A549 (cell line): ENCODE data around the gene FAM50B. TPM values are rescaled to one million over a fixed set of nuclear protein-coding genes. Genes with fewer than 3 reads are reported as not detected.

Source experiments
- ATAC-seq, 2 experiments: fragments of 200-7000 bp in 1 of 2; fragments of >200 bp in 1 of 2; cut with Nextera tagmentation in 1 of 2; cut with Tn5 transposase in 1 of 2; 3 replicates each; pipeline versions ENCODE4 v1.8.0 to v1.9.1; 2018 to 2020; ENCODE audit warnings: mild to moderate bottlenecking in 1 of 2, moderate library complexity in 1 of 2
- CTCF ChIA-PET: fragments of 300-600 bp; sonication (Branson Sonifier 250); formaldehyde crosslinking; extraction: SDS; loops from one replicate; lab custom pipeline; 2021; ENCODE audit warnings: antibody characterized with exemption, inconsistent platforms; lab: Yijun Ruan, JAX
- POLR2A ChIA-PET: fragments of 350-600 bp; formaldehyde crosslinking; extraction: SDS; loops from one replicate; lab custom pipeline; 2021; ENCODE audit warnings: antibody characterized with exemption, inconsistent platforms; lab: Yijun Ruan, JAX
- DNase-seq, 2 experiments: peaks; one replicate each; pipeline versions ENCODE4 v3.0.0 to v3.0.0-alpha.2; 2011 to 2016; ENCODE audit warnings: low read depth in 1 of 2, low spot score in 1 of 2
- FAIRE-seq: peaks from 2 replicates; lab custom pipeline; 2011; peaks lifted over from hg19 to GRCh38; lab: Jason Lieb, UNC
- H3K27ac ChIP-seq, 2 experiments: fragments of >200 bp; sonication (Bioruptor Twin); formaldehyde crosslinking; 3 replicates each; pipeline ENCODE4 v1.5.1; 2016 to 2017
- H3K4me1 ChIP-seq: fragments of >200 bp; sonication (Bioruptor Twin); formaldehyde crosslinking; 3 replicates; pipeline ENCODE4 v1.6.1; 2016
- H3K4me2 ChIP-seq: fragments of >200 bp; sonication (Bioruptor Twin); formaldehyde crosslinking; 3 replicates; pipeline ENCODE4 v1.6.1; 2016
- H3K4me3 ChIP-seq: fragments of >200 bp; sonication (Bioruptor Twin); formaldehyde crosslinking; 3 replicates; pipeline ENCODE4 v1.5.1; 2016
- H3K9me3 ChIP-seq: fragments of >200 bp; sonication (Bioruptor Twin); formaldehyde crosslinking; 3 replicates; pipeline ENCODE4 v1.6.1; 2016
- EHMT2 ChIP-seq: fragments of 200-600 bp; sonication (generic); IDR thresholded peaks from 2 replicates; pipeline ENCODE4 v1.6.1; 2016; ENCODE audit warnings: antibody characterized with exemption, low read depth, mild to moderate bottlenecking, moderate library complexity
- EP300 ChIP-seq, 2 experiments: fragments of >200 bp; sonication (Bioruptor Twin); formaldehyde crosslinking; IDR thresholded peaks; 2 replicates in 1 of 2; 3 replicates in 1 of 2; pipeline ENCODE4 v1.6.1; 2016 to 2017
- FOSB ChIP-seq: fragments of 250-450 bp; sonication (Bioruptor Pico); IDR thresholded peaks from 2 replicates; pipeline ENCODE4 v1.5.0; 2020; ENCODE audit warnings: mild to moderate bottlenecking, moderate library complexity
- FOSL2 ChIP-seq, 2 experiments: fragments of 450-650 bp in 1 of 2; fragments of >200 bp in 1 of 2; sonication (Bioruptor Twin) in 1 of 2; formaldehyde crosslinking; IDR thresholded peaks; 2 replicates each; pipeline versions ENCODE4 v1.5.0 to v1.6.1; 2016 to 2020; ENCODE audit warnings: mild to moderate bottlenecking in 1 of 2, moderate library complexity in 1 of 2
- HDAC2 ChIP-seq: fragments of 200-600 bp; sonication (generic); IDR thresholded peaks from 2 replicates; pipeline ENCODE4 v1.6.1; 2016
- HES2 ChIP-seq: fragments of >200 bp; sonication (Bioruptor Twin); formaldehyde crosslinking; IDR thresholded peaks from 2 replicates; pipeline ENCODE4 v1.6.1; 2016
- HMGXB4 ChIP-seq: fragments of 250-450 bp; sonication (Bioruptor Pico); IDR thresholded peaks from 2 replicates; pipeline ENCODE4 v1.5.0; 2021; ENCODE audit warnings: mild to moderate bottlenecking, moderate library complexity, borderline replicate concordance
- MAFK ChIP-seq: fragments of 450-650 bp; IDR thresholded peaks from 2 replicates; pipeline ENCODE4 v1.6.1; 2014; ENCODE audit not compliant: partially characterized antibody
- MAZ ChIP-seq: fragments of 150-350 bp; IDR thresholded peaks from 2 replicates; pipeline ENCODE4 v1.6.1; 2014; ENCODE audit warnings: antibody characterized with exemption, low read depth, low read length, borderline replicate concordance
- POLR2A ChIP-seq: IDR thresholded peaks from 2 replicates; pipeline ENCODE4 v1.6.1; 2012; ENCODE audit warnings: mild to moderate bottlenecking, low read length
- REST ChIP-seq: fragments of 200-600 bp; sonication (generic); IDR thresholded peaks from 2 replicates; pipeline ENCODE4 v1.6.1; 2016; ENCODE audit warnings: antibody characterized with exemption, mild to moderate bottlenecking, moderate library complexity
- RFX5 ChIP-seq: fragments of 450-650 bp; IDR thresholded peaks from 2 replicates; pipeline ENCODE4 v1.7.1; 2014; ENCODE audit warnings: antibody characterized with exemption, mild to moderate bottlenecking, moderate library complexity
- ZSCAN20 ChIP-seq: fragments of 250-450 bp; sonication (Bioruptor Pico); IDR thresholded peaks from 2 replicates; pipeline ENCODE4 v1.8.0; 2022; ENCODE audit warnings: mild to moderate bottlenecking, moderate library complexity
- WGBS: methylation state at CpG from one replicate; pipeline ENCODE4 v1.1.6; 2017; ENCODE audit errors: missing lambda C conversion rate; 5-methylcytosine and 5-hydroxymethylcytosine counted together
- polyA plus RNA-seq, 4 experiments: library from polyadenylated mRNA; depleted of rRNA in 3 of 4; stranded (reverse); fragments of >200 nt; fragmentation: RNase III in 1 of 4; extraction: RNeasy Plus Mini Kit Qiagen cat#74134 plus additional on column Dnase treatment in 1 of 4; gene quantifications; 2 replicates in 3 of 4; 3 replicates in 1 of 4; pipeline ENCODE4 v1.2.3, GENCODE V29; 2011 to 2017

The FAM50B gene
- polyA plus RNA-seq, 2 of the 4 experiments (the other 2 are of a cell fraction) = 5.1 to 6.4 TPM

GRCh38 chr6:3891883-3892282 is 42.7 kb downstream of the FAM50B start:
- ATAC-seq (no peak), DNase-seq (no peak), FAIRE-seq (no peak)
- CTCF ChIA-PET = interaction anchor here (0.6 to 2.1 kb wide), 2 partner anchors 86 to 612 kb away, joined by 3 to 8 read pairs; no protein-coding TSS in a partner anchor
- WGBS = 98% methylated on average over 3 of the region's 3 CpGs
- no peak overlapping the region for H3K4me3 ChIP-seq
- TF ChIP-seq MAFK (peak; percentile 75), REST (no peak)
- peaks cover 27% of the 10 kb centered on the region for H3K4me1 ChIP-seq
- H3K27ac ChIP-seq = peak overlapping the region in 1 of 2 experiments; percentile 21; a peak in 1 of 6 replicates
- H3K4me2 ChIP-seq = no peak overlapping the region
- POLR2A ChIA-PET = no interaction called here
- H3K9me3 ChIP-seq = no peaks in the 10 kb centered on the region

GRCh38 chr6:3892603-3893002 is 43.4 kb downstream of the FAM50B start:
- 76% methylated on average over 6 of the region's 6 CpGs for WGBS
- peaks cover 19% of the 10 kb centered on the region for H3K4me1 ChIP-seq
- no peak for TF ChIP-seq FOSB (CRISPR knock-in tag)
- ATAC-seq (no peak), FAIRE-seq (no peak), DNase-seq (no peak)
- H3K27ac ChIP-seq = no peak overlapping the region
- ChIA-PET POLR2A (no interaction called here), CTCF (interaction anchor here (1.1 to 2.1 kb wide), 2 partner anchors 86 to 144 kb away, joined by 5 to 8 read pairs; no protein-coding TSS in a partner anchor)
- no peaks in the 10 kb centered on the region for H3K9me3 ChIP-seq
- no peak overlapping the region for H3K4me2 ChIP-seq
- no peak overlapping the region for H3K4me3 ChIP-seq

- no peak overlapping the region for H3K27ac ChIP-seq
- TF ChIP-seq MAZ = no peak
- no peak for TF ChIP-seq POLR2A
- no peak for TF ChIP-seq HMGXB4
- TF ChIP-seq EHMT2 = no peak
- TF ChIP-seq REST = no peak
- TF ChIP-seq HDAC2 = no peak
- no peak for TF ChIP-seq HES2
- no peak for TF ChIP-seq FOSL2 (IDR thresholded peaks at IDR 0.05)
- no peak for TF ChIP-seq FOSL2 (CRISPR knock-in tag; IDR thresholded peaks at IDR 0.05)
- TF ChIP-seq EP300 (IDR thresholded peaks at IDR 0.05) = no peak
- no peak for TF ChIP-seq RFX5
- no peak for TF ChIP-seq ZSCAN20 (CRISPR knock-in tag)
- no peaks in the 10 kb centered on the region for H3K9me3 ChIP-seq
- ChIA-PET POLR2A (no interaction called here), CTCF (interaction anchor here (1.1 to 3.3 kb wide), 4 partner anchors 39 to 161 kb away, joined by 3 to 13 read pairs (median 4); no protein-coding TSS in a partner anchor)
- WGBS = 94% methylated on average over 10 of the region's 10 CpGs
- DNase-seq = no peak
- H3K4me2 ChIP-seq = no peak overlapping the region
- no peak overlapping the region for H3K4me3 ChIP-seq
- H3K4me1 ChIP-seq = peaks cover 10% of the 10 kb centered on the region
- ATAC-seq = no peak
- FAIRE-seq = no peak
Observed at GRCh38 chr6:3893487-3893886, 44.3 kb downstream of the FAM50B start.
